H9 (cell line): ENCODE measurements around the gene IST1. TPM values are rescaled to one million over a fixed set of nuclear protein-coding genes. Genes with fewer than 3 reads are reported as not detected.

Experiments used
- DNase-seq: peaks from one replicate; pipeline ENCODE4 v3.0.0-alpha.2; 2017
- H2AFZ ChIP-seq: one replicate; pipeline ENCODE4 v1.6.1; 2013; ENCODE audit warnings: mild to moderate bottlenecking, low read length, control low read depth, moderate library complexity
- H2AK5ac ChIP-seq: 2 replicates; pipeline ENCODE4 v1.6.1; 2013; ENCODE audit warnings: low read length, control low read depth, mixed read lengths; ENCODE audit not compliant: insufficient read length
- H2BK120ac ChIP-seq: one replicate; pipeline ENCODE4 v1.6.1; 2013; ENCODE audit warnings: low read depth, mild to moderate bottlenecking, low read length, control low read depth, inconsistent platforms; ENCODE audit not compliant: poor library complexity, severe bottlenecking
- H2BK12ac ChIP-seq: 2 replicates; pipeline ENCODE4 v1.6.1; 2013; ENCODE audit warnings: low read length, control low read depth, mixed read lengths, low read depth; ENCODE audit not compliant: insufficient read length
- H2BK15ac ChIP-seq: 2 replicates; pipeline ENCODE4 v1.6.1; 2013; ENCODE audit warnings: low read depth, low read length, control low read depth
- H2BK20ac ChIP-seq: one replicate; pipeline ENCODE4 v1.6.1; 2013; ENCODE audit warnings: low read depth, mild to moderate bottlenecking, low read length, control low read depth, inconsistent platforms; ENCODE audit not compliant: poor library complexity, severe bottlenecking
- H2BK5ac ChIP-seq: 2 replicates; pipeline ENCODE4 v1.6.1; 2013; ENCODE audit warnings: low read length, control low read depth, mixed read lengths; ENCODE audit not compliant: insufficient read length
- H3K14ac ChIP-seq: 2 replicates; pipeline ENCODE4 v1.6.1; 2013; ENCODE audit warnings: low read length, control low read depth; ENCODE audit not compliant: insufficient read depth
- H3K18ac ChIP-seq: 2 replicates; pipeline ENCODE4 v1.6.1; 2013; ENCODE audit warnings: low read depth, mild to moderate bottlenecking, mixed read lengths, low read length, control low read depth; ENCODE audit not compliant: insufficient read length
- H3K23ac ChIP-seq: 2 replicates; pipeline ENCODE4 v1.6.1; 2013; ENCODE audit warnings: low read length, control low read depth, mixed read lengths, low read depth; ENCODE audit not compliant: insufficient read length
- H3K23me2 ChIP-seq: 2 replicates; pipeline ENCODE4 v1.6.1; 2013; ENCODE audit warnings: low read depth, mild to moderate bottlenecking, mixed read lengths, low read length, control low read depth; ENCODE audit not compliant: insufficient read length, poor library complexity, severe bottlenecking
- H3K27ac ChIP-seq: 2 replicates; pipeline ENCODE4 v1.5.1; 2013; ENCODE audit warnings: low read length, control low read depth, mixed read lengths, low read depth; ENCODE audit not compliant: insufficient read length
- H3K27me3 ChIP-seq: 2 replicates; pipeline ENCODE4 v1.6.1; 2013; ENCODE audit warnings: low read length, control low read depth, inconsistent platforms; ENCODE audit not compliant: insufficient read depth
- H3K4ac ChIP-seq: 2 replicates; pipeline ENCODE4 v1.6.1; 2013; ENCODE audit warnings: low read depth, mild to moderate bottlenecking, control low read depth, inconsistent platforms, low read length, moderate library complexity
- H3K4me1 ChIP-seq: 2 replicates; pipeline ENCODE4 v1.6.1; 2013; ENCODE audit warnings: low read length, control low read depth, inconsistent platforms; ENCODE audit not compliant: insufficient read depth
- H3K4me2 ChIP-seq: 2 replicates; pipeline ENCODE4 v1.6.1; 2013; ENCODE audit warnings: low read length, control low read depth, mixed read lengths; ENCODE audit not compliant: insufficient read length, insufficient read depth
- H3K56ac ChIP-seq: 2 replicates; pipeline ENCODE4 v1.6.1; 2013; ENCODE audit warnings: low read depth, mild to moderate bottlenecking, mixed read lengths, low read length, control low read depth; ENCODE audit not compliant: insufficient read length
- H3K79me1 ChIP-seq: 2 replicates; pipeline ENCODE4 v1.6.1; 2013; ENCODE audit warnings: low read depth, mild to moderate bottlenecking, moderate library complexity, low read length, control low read depth, inconsistent platforms; ENCODE audit not compliant: insufficient read depth, poor library complexity, severe bottlenecking
- H3K79me2 ChIP-seq: 2 replicates; pipeline ENCODE4 v1.6.1; 2013; ENCODE audit warnings: low read length, control low read depth, inconsistent platforms; ENCODE audit not compliant: insufficient read depth
- H3K9ac ChIP-seq: 2 replicates; pipeline ENCODE4 v1.6.1; 2013; ENCODE audit warnings: low read length, control low read depth, mixed read lengths; ENCODE audit not compliant: insufficient read length; ENCODE audit errors: extremely low read depth
- H3K9me3 ChIP-seq: one replicate; pipeline ENCODE4 v1.6.1; 2013; ENCODE audit warnings: low read depth, low read length, inconsistent platforms; ENCODE audit not compliant: control insufficient read depth
- H3T11ph ChIP-seq: one replicate; pipeline ENCODE4 v1.6.1; 2013; ENCODE audit warnings: mild to moderate bottlenecking, low read length, control low read depth, inconsistent platforms
- H4K20me1 ChIP-seq: one replicate; pipeline ENCODE4 v1.6.1; 2013; ENCODE audit not compliant: control insufficient read depth, insufficient read length, insufficient read depth
- H4K5ac ChIP-seq: 2 replicates; pipeline ENCODE4 v1.6.1; 2013; ENCODE audit warnings: low read depth, mild to moderate bottlenecking, mixed read lengths, low read length, control low read depth; ENCODE audit not compliant: insufficient read length
- H4K8ac ChIP-seq: replicated peaks from 2 replicates; pipeline ENCODE4 v1.6.1; 2013; ENCODE audit warnings: low read length, control low read depth, mixed read lengths, low read depth; ENCODE audit not compliant: insufficient read length
- H4K91ac ChIP-seq: 2 replicates; pipeline ENCODE4 v1.6.1; 2013; ENCODE audit warnings: low read depth, mild to moderate bottlenecking, moderate library complexity, mixed read lengths, low read length, control low read depth; ENCODE audit not compliant: insufficient read length
- H3K27ac Mint-ChIP-seq, 3 experiments: 2 replicates in 2 of 3; 3 replicates in 1 of 3; pipeline ENCODE4 v1.8.0; 2020 to 2021; ENCODE audit warnings: mixed read lengths in 3 of 3, mild to moderate bottlenecking in 1 of 3, moderate library complexity in 1 of 3
- H3K27me3 Mint-ChIP-seq: 2 replicates; pipeline ENCODE4 v1.8.0; 2021; ENCODE audit warnings: low read depth, mild to moderate bottlenecking, moderate library complexity, mixed read lengths
- H3K36me3 Mint-ChIP-seq, 3 experiments: 2 replicates in 2 of 3; 3 replicates in 1 of 3; pipeline ENCODE4 v1.8.0; 2020 to 2021; ENCODE audit warnings: low read depth in 3 of 3, mixed read lengths in 3 of 3; ENCODE audit not compliant: insufficient read depth in 1 of 3
- H3K4me1 Mint-ChIP-seq, 2 experiments: 2 replicates each; pipeline ENCODE4 v1.8.0; 2020; ENCODE audit warnings: mixed read lengths in 2 of 2
- H3K4me3 Mint-ChIP-seq, 2 experiments: 2 replicates in 1 of 2; 3 replicates in 1 of 2; pipeline ENCODE4 v1.8.0; 2020 to 2021; ENCODE audit warnings: mild to moderate bottlenecking in 2 of 2, mixed read lengths in 2 of 2, moderate library complexity in 1 of 2
- H3K9me3 Mint-ChIP-seq, 2 experiments: 2 replicates in 1 of 2; 3 replicates in 1 of 2; pipeline ENCODE4 v1.8.0; 2020; ENCODE audit warnings: mild to moderate bottlenecking in 2 of 2, mixed read lengths in 2 of 2, moderate library complexity in 1 of 2
- CTCF ChIP-seq: fragments of 200-600 bp; sonication (generic); conservative IDR thresholded peaks from 3 replicates; pipeline ENCODE4 v1.8.0; 2021; ENCODE audit warnings: antibody characterized with exemption, mild to moderate bottlenecking
- WGBS: extraction: QIAGEN DNeasy Blood & Tissue Kit; methylation state at CpG from one replicate; pipeline ENCODE4 v1.1.7; 2013; ENCODE audit warnings: missing lambda C conversion rate, low lambda C conversion rate, mixed read lengths; ENCODE audit not compliant: insufficient read length; ENCODE audit errors: extremely low coverage; 5-methylcytosine and 5-hydroxymethylcytosine counted together
- total RNA-seq: library from RNA; stranded (reverse); gene quantifications from 2 replicates; pipeline ENCODE4 v1.2.1, GENCODE V29; 2021

Gene IST1
- total RNA-seq, 1 experiment from 2014 or later = 263 TPM

DNA sequence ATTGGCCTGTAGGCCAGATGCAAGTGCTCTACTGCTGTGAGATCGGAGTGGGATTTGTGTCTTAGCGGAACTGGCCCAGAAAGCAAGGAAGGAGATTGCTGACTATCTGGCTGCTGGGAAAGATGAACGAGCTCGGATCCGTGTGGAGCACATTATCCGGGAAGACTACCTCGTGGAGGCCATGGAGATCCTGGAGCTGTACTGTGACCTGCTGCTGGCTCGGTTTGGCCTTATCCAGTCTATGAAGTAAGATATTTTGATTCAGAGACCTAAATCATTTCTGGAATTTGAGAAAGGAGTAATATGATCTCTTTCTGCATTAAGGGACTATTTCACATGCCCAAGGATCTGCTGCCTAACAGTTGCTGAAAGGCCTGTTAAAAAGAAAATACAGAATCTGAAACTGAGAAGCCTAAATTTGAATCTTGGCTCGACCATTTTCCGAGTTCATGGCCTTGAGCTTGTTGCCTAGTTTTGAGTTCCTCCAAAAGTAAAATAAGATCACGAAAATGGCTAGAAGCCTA, 21.1 kb downstream of the IST1 start:
- Histone ChIP-seq H2BK5ac (no peak overlapping the region), H2BK12ac (no peak overlapping the region), H3K79me2 (peaks cover 30% of the 10 kb centered on the region), H3K9me3 (no peaks in the 10 kb centered on the region), H3T11ph (no peak overlapping the region), H2AFZ (no peak overlapping the region), H3K4me2 (no peak overlapping the region), H3K18ac (no peak overlapping the region), H2AK5ac (no peak overlapping the region), H4K8ac (no peak overlapping the region), H2BK120ac (no peak overlapping the region), H3K56ac (no peak overlapping the region), H3K4me1 (no peaks in the 10 kb centered on the region), H3K27me3 (no peaks in the 10 kb centered on the region), H3K79me1 (peaks cover 12% of the 10 kb centered on the region), H3K4ac (no peak overlapping the region), H2BK20ac (no peak overlapping the region), H3K23ac (no peak overlapping the region), H4K20me1 (no peaks in the 10 kb centered on the region), H3K9ac (no peak overlapping the region), H4K5ac (no peak overlapping the region), H3K14ac (no peak overlapping the region), H3K27ac (no peak overlapping the region), H4K91ac (no peak overlapping the region), H2BK15ac (no peak overlapping the region), H3K23me2 (no peaks in the 10 kb centered on the region)
- peaks cover 6 to 9% of the 10 kb centered on the region in 2 experiments for H3K4me1 Mint-ChIP-seq
- H3K4me3 Mint-ChIP-seq = no peak overlapping the region
- no CpG with 5 or more reads among the region's 11 CpGs for WGBS
- no peaks in the 10 kb centered on the region for H3K9me3 Mint-ChIP-seq
- no peak for DNase-seq
- H3K27me3 Mint-ChIP-seq = no peaks in the 10 kb centered on the region
- no peak for TF ChIP-seq CTCF
- peaks cover 55 to 91% (median 80%) of the 10 kb centered on the region in 3 experiments for H3K36me3 Mint-ChIP-seq
- H3K27ac Mint-ChIP-seq = peak overlapping the region; percentile 7 to 18 (median 16); a peak in 3 of 7 replicates
